ENCODE measurements around the gene B4GALNT4.

DNA sequence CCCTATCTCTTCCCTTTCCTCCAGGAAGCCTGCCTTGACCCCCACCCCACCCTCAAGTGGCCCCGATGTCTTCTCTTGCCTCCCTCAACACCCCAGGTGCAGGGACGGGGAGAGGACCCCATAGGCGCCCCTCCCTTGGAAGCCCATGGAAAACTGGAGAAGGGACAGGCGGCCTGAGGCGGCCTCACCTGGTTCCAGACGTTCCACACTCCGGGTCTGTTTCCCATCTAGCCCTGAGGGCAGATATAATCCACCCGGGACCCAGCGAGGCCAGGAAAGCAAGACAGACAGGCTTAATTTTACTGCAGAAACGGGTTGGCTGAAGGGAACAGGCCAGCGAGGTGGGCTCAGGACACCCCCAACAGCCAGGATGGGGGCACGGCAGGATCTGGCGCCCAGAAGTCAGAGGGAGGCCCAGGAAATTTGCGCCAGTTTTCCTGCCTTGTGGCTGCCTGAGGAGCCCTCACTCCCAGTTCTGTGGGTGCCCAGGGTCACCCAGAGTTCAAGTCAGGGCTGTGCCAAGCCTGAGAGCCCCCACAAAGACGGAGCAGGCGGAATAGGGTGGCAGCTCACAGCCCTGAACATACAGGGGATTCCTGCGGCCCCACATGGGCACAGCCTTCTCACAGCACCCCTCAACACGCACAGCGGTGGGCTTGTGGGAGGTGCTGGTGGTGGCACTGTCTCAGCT, 48.5 kb downstream of the B4GALNT4 start:
- TF ChIP-seq, protein P1, sequence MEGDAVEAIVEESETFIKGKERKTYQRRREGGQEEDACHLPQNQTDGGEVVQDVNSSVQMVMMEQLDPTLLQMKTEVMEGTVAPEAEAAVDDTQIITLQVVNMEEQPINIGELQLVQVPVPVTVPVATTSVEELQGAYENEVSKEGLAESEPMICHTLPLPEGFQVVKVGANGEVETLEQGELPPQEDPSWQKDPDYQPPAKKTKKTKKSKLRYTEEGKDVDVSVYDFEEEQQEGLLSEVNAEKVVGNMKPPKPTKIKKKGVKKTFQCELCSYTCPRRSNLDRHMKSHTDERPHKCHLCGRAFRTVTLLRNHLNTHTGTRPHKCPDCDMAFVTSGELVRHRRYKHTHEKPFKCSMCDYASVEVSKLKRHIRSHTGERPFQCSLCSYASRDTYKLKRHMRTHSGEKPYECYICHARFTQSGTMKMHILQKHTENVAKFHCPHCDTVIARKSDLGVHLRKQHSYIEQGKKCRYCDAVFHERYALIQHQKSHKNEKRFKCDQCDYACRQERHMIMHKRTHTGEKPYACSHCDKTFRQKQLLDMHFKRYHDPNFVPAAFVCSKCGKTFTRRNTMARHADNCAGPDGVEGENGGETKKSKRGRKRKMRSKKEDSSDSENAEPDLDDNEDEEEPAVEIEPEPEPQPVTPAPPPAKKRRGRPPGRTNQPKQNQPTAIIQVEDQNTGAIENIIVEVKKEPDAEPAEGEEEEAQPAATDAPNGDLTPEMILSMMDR (IDR thresholded peaks at IDR 0.05), result no peak
- TF ChIP-seq, protein P2, sequence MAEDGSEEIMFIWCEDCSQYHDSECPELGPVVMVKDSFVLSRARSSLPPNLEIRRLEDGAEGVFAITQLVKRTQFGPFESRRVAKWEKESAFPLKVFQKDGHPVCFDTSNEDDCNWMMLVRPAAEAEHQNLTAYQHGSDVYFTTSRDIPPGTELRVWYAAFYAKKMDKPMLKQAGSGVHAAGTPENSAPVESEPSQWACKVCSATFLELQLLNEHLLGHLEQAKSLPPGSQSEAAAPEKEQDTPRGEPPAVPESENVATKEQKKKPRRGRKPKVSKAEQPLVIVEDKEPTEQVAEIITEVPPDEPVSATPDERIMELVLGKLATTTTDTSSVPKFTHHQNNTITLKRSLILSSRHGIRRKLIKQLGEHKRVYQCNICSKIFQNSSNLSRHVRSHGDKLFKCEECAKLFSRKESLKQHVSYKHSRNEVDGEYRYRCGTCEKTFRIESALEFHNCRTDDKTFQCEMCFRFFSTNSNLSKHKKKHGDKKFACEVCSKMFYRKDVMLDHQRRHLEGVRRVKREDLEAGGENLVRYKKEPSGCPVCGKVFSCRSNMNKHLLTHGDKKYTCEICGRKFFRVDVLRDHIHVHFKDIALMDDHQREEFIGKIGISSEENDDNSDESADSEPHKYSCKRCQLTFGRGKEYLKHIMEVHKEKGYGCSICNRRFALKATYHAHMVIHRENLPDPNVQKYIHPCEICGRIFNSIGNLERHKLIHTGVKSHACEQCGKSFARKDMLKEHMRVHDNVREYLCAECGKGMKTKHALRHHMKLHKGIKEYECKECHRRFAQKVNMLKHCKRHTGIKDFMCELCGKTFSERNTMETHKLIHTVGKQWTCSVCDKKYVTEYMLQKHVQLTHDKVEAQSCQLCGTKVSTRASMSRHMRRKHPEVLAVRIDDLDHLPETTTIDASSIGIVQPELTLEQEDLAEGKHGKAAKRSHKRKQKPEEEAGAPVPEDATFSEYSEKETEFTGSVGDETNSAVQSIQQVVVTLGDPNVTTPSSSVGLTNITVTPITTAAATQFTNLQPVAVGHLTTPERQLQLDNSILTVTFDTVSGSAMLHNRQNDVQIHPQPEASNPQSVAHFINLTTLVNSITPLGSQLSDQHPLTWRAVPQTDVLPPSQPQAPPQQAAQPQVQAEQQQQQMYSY (CRISPR knock-in tag; IDR thresholded peaks at IDR 0.05), result no peak
- TF ChIP-seq, protein P3, sequence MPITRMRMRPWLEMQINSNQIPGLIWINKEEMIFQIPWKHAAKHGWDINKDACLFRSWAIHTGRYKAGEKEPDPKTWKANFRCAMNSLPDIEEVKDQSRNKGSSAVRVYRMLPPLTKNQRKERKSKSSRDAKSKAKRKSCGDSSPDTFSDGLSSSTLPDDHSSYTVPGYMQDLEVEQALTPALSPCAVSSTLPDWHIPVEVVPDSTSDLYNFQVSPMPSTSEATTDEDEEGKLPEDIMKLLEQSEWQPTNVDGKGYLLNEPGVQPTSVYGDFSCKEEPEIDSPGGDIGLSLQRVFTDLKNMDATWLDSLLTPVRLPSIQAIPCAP (CRISPR knock-in tag; IDR thresholded peaks at IDR 0.05), result no peak
- TF ChIP-seq CBFB (CRISPR knock-in tag; IDR thresholded peaks at IDR 0.05; ENCODE audit: low read depth), result no peak
- no peak for TF ChIP-seq NFE2L1 (CRISPR knock-in tag; IDR thresholded peaks at IDR 0.05)
- no peak for TF ChIP-seq NR1H2 (CRISPR knock-in tag; IDR thresholded peaks at IDR 0.05)
- TF ChIP-seq, protein P4, sequence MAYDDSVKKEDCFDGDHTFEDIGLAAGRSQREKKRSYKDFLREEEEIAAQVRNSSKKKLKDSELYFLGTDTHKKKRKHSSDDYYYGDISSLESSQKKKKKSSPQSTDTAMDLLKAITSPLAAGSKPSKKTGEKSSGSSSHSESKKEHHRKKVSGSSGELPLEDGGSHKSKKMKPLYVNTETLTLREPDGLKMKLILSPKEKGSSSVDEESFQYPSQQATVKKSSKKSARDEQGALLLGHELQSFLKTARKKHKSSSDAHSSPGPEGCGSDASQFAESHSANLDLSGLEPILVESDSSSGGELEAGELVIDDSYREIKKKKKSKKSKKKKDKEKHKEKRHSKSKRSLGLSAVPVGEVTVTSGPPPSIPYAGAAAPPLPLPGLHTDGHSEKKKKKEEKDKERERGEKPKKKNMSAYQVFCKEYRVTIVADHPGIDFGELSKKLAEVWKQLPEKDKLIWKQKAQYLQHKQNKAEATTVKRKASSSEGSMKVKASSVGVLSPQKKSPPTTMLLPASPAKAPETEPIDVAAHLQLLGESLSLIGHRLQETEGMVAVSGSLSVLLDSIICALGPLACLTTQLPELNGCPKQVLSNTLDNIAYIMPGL (CRISPR knock-in tag; IDR thresholded peaks at IDR 0.05), result no peak
- TF ChIP-seq KAT7 (CRISPR knock-in tag; IDR thresholded peaks at IDR 0.05; ENCODE audit: borderline replicate concordance), result no peak
- TF ChIP-seq, protein P5, sequence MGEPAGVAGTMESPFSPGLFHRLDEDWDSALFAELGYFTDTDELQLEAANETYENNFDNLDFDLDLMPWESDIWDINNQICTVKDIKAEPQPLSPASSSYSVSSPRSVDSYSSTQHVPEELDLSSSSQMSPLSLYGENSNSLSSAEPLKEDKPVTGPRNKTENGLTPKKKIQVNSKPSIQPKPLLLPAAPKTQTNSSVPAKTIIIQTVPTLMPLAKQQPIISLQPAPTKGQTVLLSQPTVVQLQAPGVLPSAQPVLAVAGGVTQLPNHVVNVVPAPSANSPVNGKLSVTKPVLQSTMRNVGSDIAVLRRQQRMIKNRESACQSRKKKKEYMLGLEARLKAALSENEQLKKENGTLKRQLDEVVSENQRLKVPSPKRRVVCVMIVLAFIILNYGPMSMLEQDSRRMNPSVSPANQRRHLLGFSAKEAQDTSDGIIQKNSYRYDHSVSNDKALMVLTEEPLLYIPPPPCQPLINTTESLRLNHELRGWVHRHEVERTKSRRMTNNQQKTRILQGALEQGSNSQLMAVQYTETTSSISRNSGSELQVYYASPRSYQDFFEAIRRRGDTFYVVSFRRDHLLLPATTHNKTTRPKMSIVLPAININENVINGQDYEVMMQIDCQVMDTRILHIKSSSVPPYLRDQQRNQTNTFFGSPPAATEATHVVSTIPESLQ (CRISPR knock-in tag; IDR thresholded peaks at IDR 0.05), result no peak
- TF ChIP-seq SMAD4 (CRISPR knock-in tag; IDR thresholded peaks at IDR 0.05), result no peak
- TF ChIP-seq, protein P6, sequence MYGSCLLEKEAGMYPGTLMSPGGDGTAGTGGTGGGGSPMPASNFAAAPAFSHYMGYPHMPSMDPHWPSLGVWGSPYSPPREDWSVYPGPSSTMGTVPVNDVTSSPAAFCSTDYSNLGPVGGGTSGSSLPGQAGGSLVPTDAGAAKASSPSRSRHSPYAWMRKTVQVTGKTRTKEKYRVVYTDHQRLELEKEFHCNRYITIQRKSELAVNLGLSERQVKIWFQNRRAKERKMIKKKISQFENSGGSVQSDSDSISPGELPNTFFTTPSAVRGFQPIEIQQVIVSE (CRISPR knock-in tag; IDR thresholded peaks at IDR 0.05; ENCODE audit: borderline replicate concordance), result no peak

All from WTC11 (cell line).